ENCODE data around the gene DECR2.
"Not testable (repeated sequence)": the region's sequence is repeated elsewhere in the genome, so short reads cannot be mapped to it uniquely, and the experiment has no call there.

DECR2 gene

GRCh38 chr16:401468-402348, at the start of gene DECR2:
Gene DECR2, plus strand, starts transcription at chr16:401885. Its CDS starts 79 bp downstream, at chr16:401964.
- peak; percentile 90 to 100 (median 99) for DNase-seq

GRCh38 chr16:352547-353403, 48.9 kb upstream of the DECR2 start, which contains the start of gene AXIN1:
Gene AXIN1, minus strand, starts transcription at chr16:352723. Its CDS starts 5,698 bp downstream, at chr16:347025.
- DNase-seq: peak; percentile 96 to 99 (median 99)

GRCh38 chr16:353404-354290, 48.0 kb upstream of the DECR2 start:
- no peak for DNase-seq

DNA sequence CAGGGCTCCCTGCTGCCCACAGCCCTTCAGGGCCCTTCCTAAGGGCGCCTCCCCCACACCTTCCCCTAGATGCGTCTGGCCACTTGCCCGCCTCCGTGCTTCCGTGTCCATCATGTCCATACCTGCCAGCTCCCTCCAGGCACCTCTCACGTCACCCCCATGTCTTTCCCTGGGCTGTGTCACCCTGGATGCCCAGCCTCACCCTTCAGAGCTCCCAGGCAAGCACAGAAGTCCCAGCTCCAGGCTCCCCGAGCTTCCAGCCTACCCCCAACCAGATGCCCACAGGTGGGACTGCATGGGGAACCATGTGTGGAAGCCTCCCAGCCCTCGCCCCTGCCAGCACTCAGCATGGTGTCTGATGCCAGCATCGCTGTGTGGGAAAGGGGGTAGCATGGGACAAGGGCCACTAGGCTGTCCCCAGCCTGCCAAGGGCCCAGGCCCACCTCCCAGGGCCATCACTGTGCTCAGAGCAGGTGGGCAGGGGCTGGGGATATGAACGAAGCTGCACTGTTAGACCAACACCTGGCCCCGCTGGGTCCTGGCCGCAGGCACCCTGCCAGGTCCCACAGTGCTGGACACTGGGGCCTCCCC, 47.3 kb upstream of the DECR2 start:
- no peak for DNase-seq

GRCh38 chr16:354971-355461, 46.7 kb upstream of the DECR2 start:
- DNase-seq: no peak

- no peak for DNase-seq
Measured at GRCh38 chr16:356741-357140, 44.9 kb upstream of the DECR2 start.

GRCh38 chr16:359067-359763, 42.5 kb upstream of the DECR2 start:
- DNase-seq: no peak

DNA sequence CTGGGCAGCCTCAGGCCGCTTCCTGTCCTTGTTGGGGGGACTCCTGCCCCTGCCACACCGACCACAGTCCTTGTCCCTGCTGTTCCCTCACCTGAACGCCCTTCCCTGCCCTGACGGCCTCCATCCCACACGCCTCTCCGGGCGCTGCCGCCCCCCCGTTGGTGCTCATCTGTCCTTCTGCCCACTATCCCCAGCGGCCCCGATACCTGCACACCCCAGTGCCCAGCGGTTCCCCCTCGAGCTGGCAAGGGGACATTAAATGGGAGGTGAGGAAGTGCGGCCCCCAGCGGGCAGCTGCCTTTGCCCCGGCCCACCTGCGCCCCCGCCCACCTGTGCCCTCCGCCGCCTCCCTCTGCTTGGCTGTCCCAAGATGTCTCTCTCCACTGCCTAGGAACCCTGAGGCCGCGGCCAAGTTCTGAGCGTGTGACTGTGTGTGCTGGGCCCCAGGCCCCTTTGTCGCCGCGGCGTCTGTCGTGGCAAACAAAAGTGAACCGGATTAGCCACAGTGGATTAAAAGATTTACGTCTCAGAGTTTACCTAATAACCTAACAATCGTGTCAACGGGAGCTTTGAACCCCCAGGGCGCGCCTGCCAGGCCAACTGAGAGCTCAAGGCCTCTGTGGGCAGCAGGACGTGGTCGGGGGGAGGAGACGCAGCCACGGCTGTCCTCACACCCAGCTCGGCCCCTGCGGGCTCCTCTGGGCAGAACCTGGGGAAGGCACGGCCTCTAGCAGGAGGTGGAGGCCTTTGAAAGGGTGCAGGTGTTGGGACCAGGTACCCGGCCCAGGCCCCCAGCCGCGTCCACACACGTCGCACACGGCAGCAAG, 41.6 kb upstream of the DECR2 start:
- DNase-seq: no peak

- DNase-seq: no peak
Measured at GRCh38 chr16:360698-361336, 40.9 kb upstream of the DECR2 start.

- DNase-seq: no peak
Measured at GRCh38 chr16:361341-361871, 40.3 kb upstream of the DECR2 start.

DNA sequence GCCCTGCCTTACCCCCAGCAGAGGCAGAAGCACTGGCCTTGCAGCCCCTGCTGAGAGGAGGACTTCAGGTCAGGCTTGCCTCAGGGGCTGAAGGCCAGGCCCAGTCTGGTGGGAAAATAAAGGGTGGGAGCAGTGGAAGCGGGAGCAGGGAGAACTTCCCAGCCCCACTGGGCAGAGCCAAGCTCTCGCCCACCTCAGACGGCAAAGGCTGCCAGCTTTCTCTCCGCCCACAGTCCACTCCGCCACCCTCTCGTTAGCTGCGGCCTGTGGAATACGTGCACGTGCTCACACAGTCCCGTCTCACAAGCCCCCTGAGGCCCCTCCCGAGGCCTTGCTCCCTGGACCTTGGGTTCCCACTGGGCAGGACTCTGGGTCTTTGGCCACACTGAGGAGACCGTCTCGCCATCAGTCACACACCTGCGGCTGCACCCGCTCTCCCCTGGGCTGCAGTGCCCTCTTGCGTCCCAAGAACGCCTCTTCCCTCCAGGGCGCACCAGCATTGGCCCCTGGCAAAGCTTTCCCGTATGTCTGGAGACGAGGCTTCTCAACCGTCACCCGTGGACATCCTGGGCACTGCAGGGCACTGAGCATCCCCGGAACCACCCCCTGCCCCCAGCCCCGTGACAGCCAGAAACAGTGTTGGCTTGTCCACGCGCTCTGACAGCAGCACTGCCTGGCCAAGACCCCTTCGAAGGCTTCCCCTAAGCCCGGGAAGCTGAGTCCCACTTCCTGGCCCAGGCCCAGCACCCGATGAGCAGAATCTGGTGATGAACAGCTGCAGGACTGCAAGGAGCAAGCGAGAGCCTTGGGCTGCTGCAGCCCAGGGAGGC, 39.6 kb upstream of the DECR2 start:
- DNase-seq: peak; percentile 62 to 88 (median 74)

DNA sequence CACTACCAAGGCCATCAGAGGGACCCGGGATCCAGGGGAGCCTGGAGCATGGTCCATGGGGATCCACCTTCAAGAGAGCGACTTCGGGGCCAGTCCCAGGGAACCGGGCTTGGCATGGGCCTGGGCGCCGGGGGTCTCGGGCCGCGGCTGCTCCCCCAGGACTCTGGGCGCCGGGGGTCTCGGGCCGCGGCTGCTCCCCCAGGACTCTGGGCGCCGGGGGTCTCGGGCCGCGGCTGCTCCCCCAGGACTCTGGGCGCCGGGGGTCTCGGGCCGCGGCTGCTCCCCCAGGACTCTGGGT, 39.0 kb upstream of the DECR2 start:
- not testable (repeated sequence) for DNase-seq

DNA sequence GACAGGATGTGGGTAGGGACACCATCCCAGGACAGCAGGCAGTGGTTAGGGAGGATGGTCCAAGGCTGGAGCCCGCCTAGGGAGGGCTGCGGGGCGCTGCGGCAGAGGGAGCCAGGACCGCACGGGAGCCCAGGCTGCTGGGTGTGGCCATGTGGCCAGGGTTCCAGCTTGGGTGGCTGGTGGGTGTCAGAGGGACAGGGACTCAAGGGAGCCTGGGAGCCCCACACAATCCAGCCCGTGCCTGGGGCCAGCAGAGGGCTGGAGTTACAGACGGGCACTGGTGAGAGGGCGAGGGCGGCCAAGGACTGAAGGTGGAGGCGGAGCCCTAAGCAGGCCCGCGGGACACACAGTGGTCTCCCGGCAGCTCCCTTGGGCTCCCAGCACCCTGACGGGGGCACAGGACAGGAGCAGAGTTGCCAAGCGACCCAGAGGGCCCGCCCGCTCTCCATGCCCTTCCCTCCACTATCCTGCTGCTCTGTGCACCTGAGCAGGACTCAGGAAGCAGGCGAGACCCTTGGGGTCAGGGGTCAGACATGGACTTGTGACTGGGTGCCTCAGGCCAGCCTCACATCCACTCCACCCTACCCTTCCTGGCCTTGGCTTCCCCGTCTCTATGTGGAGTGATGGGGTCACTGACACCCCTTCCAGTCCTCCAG, 38.4 kb upstream of the DECR2 start:
- no peak for DNase-seq

GRCh38 chr16:363766-364490, 37.8 kb upstream of the DECR2 start:
- DNase-seq: no peak

DNA sequence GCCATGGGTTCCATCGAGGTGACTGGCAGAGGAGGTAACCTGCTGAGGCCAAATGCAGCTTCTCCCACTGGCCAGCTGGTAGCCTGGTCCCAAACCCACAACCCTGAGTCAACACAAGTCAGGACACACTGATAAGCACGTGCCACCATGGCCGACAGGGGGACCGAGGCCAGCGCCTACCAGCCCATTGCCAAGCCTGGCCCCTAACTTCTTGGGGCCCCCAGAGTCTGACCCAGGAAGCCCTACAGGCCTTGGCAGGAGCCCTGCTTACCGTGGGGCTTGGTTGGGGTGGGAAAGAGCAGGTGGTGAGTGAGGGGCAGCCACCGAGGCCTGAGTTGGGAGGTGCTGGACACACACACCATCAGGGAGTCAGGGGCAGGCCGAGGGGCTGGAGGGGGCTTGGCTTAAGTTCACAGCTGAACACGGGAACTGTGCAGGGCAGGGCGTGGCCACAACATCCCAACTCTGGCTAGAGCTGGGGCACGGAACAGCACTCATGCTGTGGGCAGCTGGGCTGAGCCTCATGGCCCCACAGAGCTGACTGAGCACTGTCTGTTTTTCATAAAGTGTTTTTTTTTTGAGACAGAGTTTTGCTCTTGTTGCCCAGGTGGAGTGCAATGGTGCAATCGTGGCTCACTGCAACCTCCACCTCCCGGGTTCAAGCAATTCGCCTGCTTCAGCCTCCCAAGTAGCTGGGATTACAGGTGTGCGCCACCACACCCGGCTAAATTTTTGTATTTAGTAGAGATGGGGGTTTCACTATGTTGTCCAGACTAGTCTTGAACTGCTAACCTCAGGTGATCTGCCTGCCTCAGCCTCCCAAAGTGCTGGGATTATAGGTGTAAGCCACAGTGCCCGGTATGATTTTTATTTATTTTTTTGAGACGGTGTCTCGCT, 36.8 kb upstream of the DECR2 start:
- no peak for DNase-seq

DNA sequence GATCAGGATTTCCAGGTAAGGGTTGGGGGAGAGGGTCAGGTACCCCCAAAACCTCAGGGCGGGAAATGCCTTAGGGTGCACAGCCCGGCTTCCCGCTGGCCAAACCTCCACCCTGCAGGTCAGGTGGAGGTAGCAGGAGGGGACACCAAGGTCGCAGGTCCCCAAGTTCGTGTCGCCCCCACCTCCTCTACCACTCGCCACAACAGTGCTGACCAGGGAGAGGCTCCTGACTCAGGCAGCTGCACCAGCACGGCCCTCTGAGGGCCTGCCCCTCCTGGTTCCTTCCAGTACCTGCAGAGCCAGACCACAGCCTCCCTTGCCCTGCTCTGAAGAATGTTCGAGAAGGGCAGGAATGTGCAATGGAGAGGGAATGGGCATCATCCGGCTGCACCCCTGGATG, 35.2 kb upstream of the DECR2 start:
- no peak for DNase-seq

Data from suppressor macrophage treated with lipopolysaccharide for 1 hour (primary cell).